ENCODE results near the gene SPATA21. TPM values are rescaled to one million over a fixed set of nuclear protein-coding genes. Genes with fewer than 3 reads are reported as not detected.
"Not testable (repeated sequence)": the region's sequence is repeated elsewhere in the genome, so short reads cannot be mapped to it uniquely, and the experiment has no call there.

Gene SPATA21, protein sequence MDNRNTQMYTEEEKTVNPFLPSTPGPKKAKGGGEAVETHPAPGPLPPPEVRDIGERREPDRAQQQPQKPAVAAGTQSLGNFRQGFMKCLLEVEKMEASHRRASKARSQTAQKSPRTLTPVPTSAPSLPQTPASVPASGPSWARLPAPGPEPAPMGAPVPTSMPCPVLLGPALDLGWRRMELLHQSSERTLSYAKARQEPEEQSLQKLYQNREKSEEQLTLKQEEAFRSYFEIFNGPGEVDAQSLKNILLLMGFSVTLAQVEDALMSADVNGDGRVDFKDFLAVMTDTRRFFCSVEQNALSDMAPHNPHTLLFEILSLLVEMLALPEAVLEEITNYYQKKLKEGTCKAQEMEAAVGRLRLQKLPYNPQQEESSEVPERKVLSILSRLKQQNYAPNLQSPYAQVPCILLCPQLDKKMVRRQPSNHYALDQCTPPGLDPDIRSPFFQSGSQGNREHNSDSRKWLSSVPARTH
- polyA plus RNA-seq (0.15 and 0.68 TPM in 2 replicates), polyA minus RNA-seq (not detected in 2 replicates)

DNA sequence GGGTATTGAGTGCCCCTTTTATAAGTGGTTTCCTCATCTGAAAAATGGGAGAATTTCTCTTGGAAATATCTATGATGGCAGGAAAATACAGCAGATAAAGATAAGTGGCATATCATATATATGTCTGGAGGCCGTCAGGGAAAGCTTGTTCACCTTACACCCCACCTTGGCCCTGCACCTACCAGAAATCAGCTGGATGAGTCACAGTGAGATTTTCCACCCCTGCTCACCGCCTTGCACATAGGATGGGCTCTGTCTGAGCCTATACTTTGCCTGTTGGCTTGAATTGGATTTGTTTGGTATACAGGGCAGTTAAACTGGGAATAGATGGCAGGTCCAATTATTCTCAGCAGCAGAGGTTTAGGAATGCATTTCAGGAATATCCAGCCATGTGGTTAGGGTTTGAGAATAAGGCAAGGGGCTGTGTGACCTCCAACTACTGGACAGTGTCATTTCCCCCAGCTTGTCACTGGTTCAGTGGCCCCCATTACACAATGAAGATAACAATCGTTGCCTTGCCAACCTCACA lies at the start of gene SPATA21:
Gene SPATA21 (minus strand): TSS at position 479 of the 529 bp plus-strand sequence. CDS start 6,053 bp downstream, outside the sequence.
- no peak for TF ChIP-seq SMC3 (conservative IDR thresholded peaks at IDR 0.05; ENCODE audit: poor library complexity)
- no peak for TF ChIP-seq EP300 (conservative IDR thresholded peaks at IDR 0.05; ENCODE audit: poor library complexity, severe bottlenecking)
- H3K27ac ChIP-seq (ENCODE audit: low read length) = no peak within 1 kb of the TSS
- no peak within 1 kb of the TSS for H3K4me2 ChIP-seq (ENCODE audit: low read length)
- H3K9ac ChIP-seq (ENCODE audit: low read length) = no peak within 1 kb of the TSS
- no peaks in the 10 kb centered on the region for H3K27me3 ChIP-seq (ENCODE audit: insufficient read depth, low read depth, low read length)
- H3K36me3 ChIP-seq (ENCODE audit: insufficient read depth, low read length) = no peaks in the 10 kb centered on the region
- H3K9me3 ChIP-seq (ENCODE audit: low read length) = no peaks in the 10 kb centered on the region
- peaks cover 13% of the 10 kb centered on the region for H3K79me2 ChIP-seq (replicated peaks; ENCODE audit: insufficient read depth, low read length)
- no peak within 1 kb of the TSS for H2AFZ ChIP-seq (ENCODE audit: low read depth, low read length)
- H4K20me1 ChIP-seq (ENCODE audit: insufficient read depth) = no peaks in the 10 kb centered on the region
- H3K9me2 ChIP-seq (ENCODE audit: insufficient read depth, low read length) = no peaks in the 10 kb centered on the region
- no peak within 1 kb of the TSS for H3K4me3 ChIP-seq (ENCODE audit: low read length)
- no peaks in the 10 kb centered on the region for H3F3A ChIP-seq (ENCODE audit: insufficient read depth, low read length, poor library complexity, severe bottlenecking)

DNA sequence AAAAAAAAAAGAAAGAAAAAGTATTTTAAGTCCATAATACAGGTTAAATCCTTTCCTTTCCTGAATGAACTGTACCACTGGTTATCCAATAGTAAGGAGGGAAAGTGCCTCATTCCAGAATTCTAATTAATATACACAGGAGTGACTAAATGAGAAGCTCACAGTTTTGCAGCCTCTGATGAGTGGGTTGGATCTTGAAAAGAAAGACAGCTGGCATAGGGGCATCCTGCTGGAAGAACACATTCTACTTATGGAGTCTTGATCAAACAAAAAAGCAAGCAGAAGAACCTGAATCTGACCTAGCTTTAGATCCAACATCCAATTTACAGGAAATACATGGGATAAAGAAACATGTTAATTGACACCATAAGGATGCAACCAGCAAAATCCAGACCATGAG lies 49.8 kb upstream of the SPATA21 start:
- H3K4me3 ChIP-seq (ENCODE audit: low read length); H3K9ac ChIP-seq (ENCODE audit: low read length); H3K9me3 ChIP-seq (ENCODE audit: low read length); H4K20me1 ChIP-seq (ENCODE audit: insufficient read depth); H3K79me2 ChIP-seq (replicated peaks; ENCODE audit: insufficient read depth, low read length); H3K36me3 ChIP-seq (ENCODE audit: insufficient read depth, low read length); H3K9me2 ChIP-seq (ENCODE audit: insufficient read depth, low read length); H3K4me2 ChIP-seq (ENCODE audit: low read length); H3K27ac ChIP-seq (ENCODE audit: low read length); H3K27me3 ChIP-seq (ENCODE audit: insufficient read depth, low read depth, low read length); H2AFZ ChIP-seq (ENCODE audit: low read depth, low read length); H3F3A ChIP-seq (ENCODE audit: insufficient read depth, low read length, poor library complexity, severe bottlenecking): not testable (repeated sequence)

DNA sequence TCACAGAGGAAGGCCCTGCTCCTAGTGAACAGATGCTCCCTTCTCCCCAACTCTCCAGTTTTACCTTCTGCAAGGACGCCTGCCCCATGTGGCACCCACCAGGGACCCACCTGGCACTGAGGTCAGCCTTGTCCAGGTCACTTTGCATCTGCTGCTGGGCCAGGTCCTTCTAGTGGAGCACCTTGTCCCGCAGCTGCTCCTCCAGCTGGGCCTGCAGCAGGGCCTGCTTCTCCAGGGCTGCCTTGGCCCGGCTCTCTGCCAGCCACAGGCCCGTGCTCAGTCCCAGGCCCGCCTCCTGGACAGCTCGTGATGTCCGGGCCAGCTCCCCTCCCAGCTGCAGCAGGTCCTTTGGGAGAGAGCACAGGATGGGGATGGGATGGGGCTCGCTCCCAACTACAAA lies 49.1 kb upstream of the SPATA21 start:
- H3K9me2 ChIP-seq (ENCODE audit: insufficient read depth, low read length); H3K4me2 ChIP-seq (ENCODE audit: low read length); H3K4me3 ChIP-seq (ENCODE audit: low read length); H3K9me3 ChIP-seq (ENCODE audit: low read length); H3K27me3 ChIP-seq (ENCODE audit: insufficient read depth, low read depth, low read length); H3K9ac ChIP-seq (ENCODE audit: low read length); H3F3A ChIP-seq (ENCODE audit: insufficient read depth, low read length, poor library complexity, severe bottlenecking); H4K20me1 ChIP-seq (ENCODE audit: insufficient read depth); H2AFZ ChIP-seq (ENCODE audit: low read depth, low read length); H3K27ac ChIP-seq (ENCODE audit: low read length); H3K79me2 ChIP-seq (replicated peaks; ENCODE audit: insufficient read depth, low read length); H3K36me3 ChIP-seq (ENCODE audit: insufficient read depth, low read length): not testable (repeated sequence)

DNA sequence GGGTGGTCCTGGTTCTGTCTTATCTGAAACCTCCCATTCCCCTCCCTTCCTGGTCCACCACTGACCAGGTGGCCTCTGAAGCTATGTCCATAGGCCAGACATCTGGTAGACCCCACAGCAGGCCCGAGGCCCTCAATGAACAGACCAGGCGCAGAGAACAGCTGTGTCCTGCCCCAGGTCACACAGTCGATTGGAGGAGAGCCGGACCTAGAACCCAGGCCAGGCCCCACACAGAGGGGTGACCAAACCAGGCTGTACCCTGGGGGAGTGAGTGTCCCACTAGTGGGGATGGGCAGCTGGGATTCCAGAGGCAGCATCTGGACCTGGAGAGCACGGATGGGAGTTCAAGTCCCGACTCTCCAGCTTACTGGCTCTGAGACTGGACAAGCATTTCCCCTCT lies 47.7 kb upstream of the SPATA21 start:
- Histone ChIP-seq H3K9ac (ENCODE audit: low read length) (no peak overlapping the region), H3K4me2 (ENCODE audit: low read length) (no peak overlapping the region), H3K79me2 (replicated peaks; ENCODE audit: insufficient read depth, low read length) (no peaks in the 10 kb centered on the region), H3K4me3 (ENCODE audit: low read length) (no peak overlapping the region), H2AFZ (ENCODE audit: low read depth, low read length) (no peak overlapping the region), H4K20me1 (ENCODE audit: insufficient read depth) (no peaks in the 10 kb centered on the region), H3F3A (ENCODE audit: insufficient read depth, low read length, poor library complexity, severe bottlenecking) (no peaks in the 10 kb centered on the region), H3K9me2 (ENCODE audit: insufficient read depth, low read length) (no peaks in the 10 kb centered on the region), H3K27ac (ENCODE audit: low read length) (no peak overlapping the region), H3K9me3 (ENCODE audit: low read length) (no peaks in the 10 kb centered on the region), H3K36me3 (ENCODE audit: insufficient read depth, low read length) (no peaks in the 10 kb centered on the region), H3K27me3 (ENCODE audit: insufficient read depth, low read depth, low read length) (no peaks in the 10 kb centered on the region)
- TF ChIP-seq EZH2 (IDR thresholded peaks at IDR 0.05; ENCODE audit: borderline replicate concordance, insufficient read depth, low read length, poor library complexity, severe bottlenecking) (no peak), MXI1 (conservative IDR thresholded peaks at IDR 0.05; ENCODE audit: poor library complexity, severe bottlenecking) (no peak), EP300 (conservative IDR thresholded peaks at IDR 0.05; ENCODE audit: poor library complexity, severe bottlenecking) (no peak), POLR2AphosphoS5 (IDR thresholded peaks at IDR 0.05) (no peak), SMC3 (conservative IDR thresholded peaks at IDR 0.05; ENCODE audit: poor library complexity) (no peak), TAF1 (IDR thresholded peaks at IDR 0.05; ENCODE audit: low read depth) (no peak), RAD21 (conservative IDR thresholded peaks at IDR 0.05) (no peak)
- TF ChIP-seq, protein P1, sequence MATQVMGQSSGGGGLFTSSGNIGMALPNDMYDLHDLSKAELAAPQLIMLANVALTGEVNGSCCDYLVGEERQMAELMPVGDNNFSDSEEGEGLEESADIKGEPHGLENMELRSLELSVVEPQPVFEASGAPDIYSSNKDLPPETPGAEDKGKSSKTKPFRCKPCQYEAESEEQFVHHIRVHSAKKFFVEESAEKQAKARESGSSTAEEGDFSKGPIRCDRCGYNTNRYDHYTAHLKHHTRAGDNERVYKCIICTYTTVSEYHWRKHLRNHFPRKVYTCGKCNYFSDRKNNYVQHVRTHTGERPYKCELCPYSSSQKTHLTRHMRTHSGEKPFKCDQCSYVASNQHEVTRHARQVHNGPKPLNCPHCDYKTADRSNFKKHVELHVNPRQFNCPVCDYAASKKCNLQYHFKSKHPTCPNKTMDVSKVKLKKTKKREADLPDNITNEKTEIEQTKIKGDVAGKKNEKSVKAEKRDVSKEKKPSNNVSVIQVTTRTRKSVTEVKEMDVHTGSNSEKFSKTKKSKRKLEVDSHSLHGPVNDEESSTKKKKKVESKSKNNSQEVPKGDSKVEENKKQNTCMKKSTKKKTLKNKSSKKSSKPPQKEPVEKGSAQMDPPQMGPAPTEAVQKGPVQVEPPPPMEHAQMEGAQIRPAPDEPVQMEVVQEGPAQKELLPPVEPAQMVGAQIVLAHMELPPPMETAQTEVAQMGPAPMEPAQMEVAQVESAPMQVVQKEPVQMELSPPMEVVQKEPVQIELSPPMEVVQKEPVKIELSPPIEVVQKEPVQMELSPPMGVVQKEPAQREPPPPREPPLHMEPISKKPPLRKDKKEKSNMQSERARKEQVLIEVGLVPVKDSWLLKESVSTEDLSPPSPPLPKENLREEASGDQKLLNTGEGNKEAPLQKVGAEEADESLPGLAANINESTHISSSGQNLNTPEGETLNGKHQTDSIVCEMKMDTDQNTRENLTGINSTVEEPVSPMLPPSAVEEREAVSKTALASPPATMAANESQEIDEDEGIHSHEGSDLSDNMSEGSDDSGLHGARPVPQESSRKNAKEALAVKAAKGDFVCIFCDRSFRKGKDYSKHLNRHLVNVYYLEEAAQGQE (IDR thresholded peaks at IDR 0.05; ENCODE audit: borderline replicate concordance) = no peak
- TF ChIP-seq, protein P2, sequence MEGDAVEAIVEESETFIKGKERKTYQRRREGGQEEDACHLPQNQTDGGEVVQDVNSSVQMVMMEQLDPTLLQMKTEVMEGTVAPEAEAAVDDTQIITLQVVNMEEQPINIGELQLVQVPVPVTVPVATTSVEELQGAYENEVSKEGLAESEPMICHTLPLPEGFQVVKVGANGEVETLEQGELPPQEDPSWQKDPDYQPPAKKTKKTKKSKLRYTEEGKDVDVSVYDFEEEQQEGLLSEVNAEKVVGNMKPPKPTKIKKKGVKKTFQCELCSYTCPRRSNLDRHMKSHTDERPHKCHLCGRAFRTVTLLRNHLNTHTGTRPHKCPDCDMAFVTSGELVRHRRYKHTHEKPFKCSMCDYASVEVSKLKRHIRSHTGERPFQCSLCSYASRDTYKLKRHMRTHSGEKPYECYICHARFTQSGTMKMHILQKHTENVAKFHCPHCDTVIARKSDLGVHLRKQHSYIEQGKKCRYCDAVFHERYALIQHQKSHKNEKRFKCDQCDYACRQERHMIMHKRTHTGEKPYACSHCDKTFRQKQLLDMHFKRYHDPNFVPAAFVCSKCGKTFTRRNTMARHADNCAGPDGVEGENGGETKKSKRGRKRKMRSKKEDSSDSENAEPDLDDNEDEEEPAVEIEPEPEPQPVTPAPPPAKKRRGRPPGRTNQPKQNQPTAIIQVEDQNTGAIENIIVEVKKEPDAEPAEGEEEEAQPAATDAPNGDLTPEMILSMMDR (IDR thresholded peaks at IDR 0.05; ENCODE audit: poor library complexity, severe bottlenecking) = no peak

All from neural cell (in vitro differentiated cells).